CD4-positive, alpha-beta T cell (primary cell): ENCODE results near the gene EEF1A2. TPM values are rescaled to one million over a fixed set of nuclear protein-coding genes. Genes with fewer than 3 reads are reported as not detected.

Source experiments
- ATAC-seq: fragments of 200-7000 bp; cut with Tn5 transposase; one replicate; pipeline ENCODE4 v1.10.0; 2022; ENCODE audit warnings: mild to moderate bottlenecking; ENCODE audit not compliant: poor library complexity
- CTCF ChIA-PET: fragments of 350-600 bp; sonication (Branson Sonifier 250); formaldehyde crosslinking; loops from one replicate; lab custom pipeline; 2021; ENCODE audit warnings: antibody characterized with exemption, inconsistent platforms; lab: Charles Lee
- POLR2A ChIA-PET: fragments of 350-600 bp; sonication (Branson Sonifier 250); formaldehyde crosslinking; loops from one replicate; lab custom pipeline; 2021; ENCODE audit warnings: antibody characterized with exemption, inconsistent platforms; lab: Charles Lee
- DNase-seq, 14 experiments: peaks; one replicate each; pipeline ENCODE4 v3.0.0-alpha.2; 2013 to 2020; ENCODE audit warnings: mixed read lengths in 2 of 14
- H3K27ac ChIP-seq, 2 donors: one replicate each; pipeline versions ENCODE4 v1.5.1 to v1.7.0; 2013; ENCODE audit warnings: low read length in 2 of 2, low read depth in 1 of 2, mild to moderate bottlenecking in 1 of 2
- H3K27me3 ChIP-seq, 2 experiments: 1 replicate in 1 of 2; 2 replicates in 1 of 2; pipeline versions ENCODE4 v1.6.1 to v1.7.0; 2013; ENCODE audit warnings: low read length in 2 of 2, control low read depth in 1 of 2, mild to moderate bottlenecking in 1 of 2, moderate library complexity in 1 of 2; ENCODE audit not compliant: insufficient read depth in 2 of 2, control insufficient read depth in 1 of 2
- H3K36me3 ChIP-seq: one replicate; pipeline ENCODE4 v1.6.1; 2013; ENCODE audit warnings: low read length, control low read depth; ENCODE audit not compliant: insufficient read depth
- H3K4me1 ChIP-seq: one replicate; pipeline ENCODE4 v1.6.1; 2013; ENCODE audit warnings: low read length, control low read depth; ENCODE audit not compliant: insufficient read depth
- H3K4me3 ChIP-seq: one replicate; pipeline ENCODE4 v1.5.1; 2013; ENCODE audit warnings: mild to moderate bottlenecking, low read length, moderate library complexity
- H3K9me3 ChIP-seq, 2 experiments: 1 replicate in 1 of 2; 2 replicates in 1 of 2; pipeline versions ENCODE4 v1.6.1 to v1.7.0; 2013; ENCODE audit warnings: low read length in 2 of 2, mild to moderate bottlenecking in 2 of 2, control low read depth in 1 of 2, moderate library complexity in 1 of 2; ENCODE audit not compliant: control insufficient read depth in 1 of 2, insufficient read depth in 1 of 2
- H3K27ac Mint-ChIP-seq: one replicate; pipeline ENCODE4 v1.8.0; 2020; ENCODE audit warnings: mixed read lengths
- H3K27me3 Mint-ChIP-seq: one replicate; pipeline ENCODE4 v1.8.0; 2021; ENCODE audit warnings: mixed read lengths
- H3K36me3 Mint-ChIP-seq: one replicate; pipeline ENCODE4 v1.8.0; 2021; ENCODE audit warnings: low read depth, mixed read lengths
- H3K4me1 Mint-ChIP-seq: one replicate; pipeline ENCODE4 v1.8.0; 2021; ENCODE audit warnings: low read depth, mixed read lengths
- H3K4me3 Mint-ChIP-seq: one replicate; pipeline ENCODE4 v1.8.0; 2020; ENCODE audit warnings: mild to moderate bottlenecking, mixed read lengths
- H3K9me3 Mint-ChIP-seq: one replicate; pipeline ENCODE4 v1.8.0; 2020; ENCODE audit warnings: mixed read lengths
- intact Hi-C, 2 experiments: fragments of 100-400 bp; cut with DNase I in 1 of 2; cut with micrococcal nuclease in 1 of 2; formaldehyde crosslinking; loops; one replicate each; pipeline versions ENCODE4 v1.15.1 to v1.9.0; 2023 to 2025; cut with DNase I, micrococcal nuclease
- total RNA-seq, 174 experiments: library from RNA in 2 of 174; stranded (reverse) in 2 of 174; gene quantifications; one replicate each; pipeline ENCODE4 v1.2.3 and lab custom pipeline; 2021 to 2026
- TF ChIP-seq, protein P1 (sequence below): fragments of 200-600 bp; IDR thresholded peaks from one replicate; pipeline ENCODE4 v1.8.0; 2022; ENCODE audit warnings: antibody characterized with exemption, mild to moderate bottlenecking

EEF1A2 gene
- total RNA-seq, 2 experiments from 2014 or later: 0.92 to 1.1 TPM

DNA sequence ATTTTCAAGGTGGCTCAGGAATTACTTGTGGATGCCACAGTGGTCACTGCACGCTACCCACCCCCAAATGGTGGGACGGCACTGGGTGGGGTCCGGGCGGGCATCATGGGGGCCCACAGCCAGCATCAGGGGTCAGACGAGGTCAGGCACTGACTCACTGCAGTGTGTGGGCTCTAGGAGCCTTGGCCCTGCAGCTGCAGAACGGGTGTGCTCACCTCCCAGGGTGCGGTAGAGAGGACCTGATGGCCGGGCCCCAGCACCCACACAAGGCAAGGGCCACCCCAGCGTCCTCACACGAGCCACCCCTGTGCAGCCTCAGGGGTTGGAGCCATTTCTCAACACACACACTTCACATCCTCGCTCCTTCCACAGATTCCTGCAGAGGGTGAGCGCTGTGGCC, 60.8 kb downstream of the EEF1A2 start:
- Histone ChIP-seq H3K9me3 (peaks cover 0 to 10% of the 10 kb centered on the region in 2 experiments), H3K4me3 (no peak overlapping the region), H3K27ac (no peak overlapping the region), H3K27me3 (peaks cover 0 to 4% of the 10 kb centered on the region in 2 experiments), H3K36me3 (no peaks in the 10 kb centered on the region), H3K4me1 (peaks cover 29% of the 10 kb centered on the region)
- Mint-ChIP-seq H3K36me3 (no peaks in the 10 kb centered on the region), H3K4me1 (peaks cover 24% of the 10 kb centered on the region), H3K9me3 (no peaks in the 10 kb centered on the region), H3K27ac (no peak overlapping the region), H3K27me3 (peaks cover 6% of the 10 kb centered on the region), H3K4me3 (no peak overlapping the region)
- POLR2A ChIA-PET: no interaction called here
- intact Hi-C loops: loop anchor here in 1 of 2 experiments (5.0 kb wide), 1 partner anchor 539 kb away; the partner anchor contains the start of gene SAMD10
- DNase-seq (no peak), ATAC-seq (no peak)
- CTCF ChIA-PET: no interaction called here
- TF ChIP-seq, protein P1, sequence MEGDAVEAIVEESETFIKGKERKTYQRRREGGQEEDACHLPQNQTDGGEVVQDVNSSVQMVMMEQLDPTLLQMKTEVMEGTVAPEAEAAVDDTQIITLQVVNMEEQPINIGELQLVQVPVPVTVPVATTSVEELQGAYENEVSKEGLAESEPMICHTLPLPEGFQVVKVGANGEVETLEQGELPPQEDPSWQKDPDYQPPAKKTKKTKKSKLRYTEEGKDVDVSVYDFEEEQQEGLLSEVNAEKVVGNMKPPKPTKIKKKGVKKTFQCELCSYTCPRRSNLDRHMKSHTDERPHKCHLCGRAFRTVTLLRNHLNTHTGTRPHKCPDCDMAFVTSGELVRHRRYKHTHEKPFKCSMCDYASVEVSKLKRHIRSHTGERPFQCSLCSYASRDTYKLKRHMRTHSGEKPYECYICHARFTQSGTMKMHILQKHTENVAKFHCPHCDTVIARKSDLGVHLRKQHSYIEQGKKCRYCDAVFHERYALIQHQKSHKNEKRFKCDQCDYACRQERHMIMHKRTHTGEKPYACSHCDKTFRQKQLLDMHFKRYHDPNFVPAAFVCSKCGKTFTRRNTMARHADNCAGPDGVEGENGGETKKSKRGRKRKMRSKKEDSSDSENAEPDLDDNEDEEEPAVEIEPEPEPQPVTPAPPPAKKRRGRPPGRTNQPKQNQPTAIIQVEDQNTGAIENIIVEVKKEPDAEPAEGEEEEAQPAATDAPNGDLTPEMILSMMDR: no peak

Other genes starting within 250 kb of the EEF1A2 start
- not detected for gene NKAIN4, start 244.6 kb downstream of the EEF1A2 start, total RNA-seq
- 100 to 1,000 TPM; 120 TPM for gene ARFGAP1, start 226.3 kb downstream of the EEF1A2 start, total RNA-seq
- under 1 TPM in 1 of 2 experiments, not detected in 1; 0.03 TPM for gene COL20A1, start 205.9 kb downstream of the EEF1A2 start, total RNA-seq
- not detected for gene CHRNA4, start 137.7 kb downstream of the EEF1A2 start, total RNA-seq
- gene KCNQ2, start 26.4 kb downstream of the EEF1A2 start, total RNA-seq: not detected
- gene PPDPF, start 21.7 kb upstream of the EEF1A2 start, total RNA-seq: 100 to 1,000 TPM; 249 to 251 TPM
- under 1 TPM; 0.19 to 0.22 TPM for gene PTK6, start 38.3 kb upstream of the EEF1A2 start, total RNA-seq
- not detected for gene SRMS, start 48.7 kb upstream of the EEF1A2 start, total RNA-seq
- gene FNDC11, start 55.1 kb upstream of the EEF1A2 start, total RNA-seq: 1 to 10 TPM; 1.7 to 1.8 TPM
- gene HELZ2, start 75.2 kb upstream of the EEF1A2 start, total RNA-seq: 10 to 100 TPM; 57.7 to 59.6 TPM
- gene GMEB2, start 128.0 kb upstream of the EEF1A2 start, total RNA-seq: 10 to 100 TPM; 32.9 to 34.0 TPM
- gene STMN3, start 154.3 kb upstream of the EEF1A2 start, total RNA-seq: 100 to 1,000 TPM; 122 to 127 TPM
- 10 to 100 TPM; 25.5 to 27.6 TPM for gene RTEL1, start 159.2 kb upstream of the EEF1A2 start, total RNA-seq
- gene TNFRSF6B, start 197.6 kb upstream of the EEF1A2 start, total RNA-seq: 1 to 10 TPM; 2.5 to 2.6 TPM
- 10 to 100 TPM; 34.5 to 35.7 TPM for gene ARFRP1, start 208.9 kb upstream of the EEF1A2 start, total RNA-seq
- gene ZGPAT, start 209.0 kb upstream of the EEF1A2 start, total RNA-seq: 10 to 100 TPM; 28.2 to 33.4 TPM
- gene LIME1, start 237.6 kb upstream of the EEF1A2 start, total RNA-seq: 100 to 1,000 TPM; 149 to 165 TPM
- 100 to 1,000 TPM; 123 to 125 TPM for gene SLC2A4RG, start 240.7 kb upstream of the EEF1A2 start, total RNA-seq